GM23338 (cell line): ENCODE measurements around the gene TTBK2.

Experiments used
- CTCF ChIP-seq, 2 experiments: fragments of 200-600 bp in 1 of 2; sonication (generic) in 1 of 2; conservative IDR thresholded peaks; 2 replicates each; pipeline versions ENCODE4 v1.5.1 to v1.6.1; 2016 to 2017; ENCODE audit warnings: antibody characterized with exemption in 2 of 2, low read depth in 2 of 2, mild to moderate bottlenecking in 2 of 2, moderate library complexity in 1 of 2
- EZH2 ChIP-seq: fragments of 200-600 bp; sonication (generic); IDR thresholded peaks from one replicate; pipeline ENCODE4 v1.8.0; 2017; ENCODE audit warnings: antibody characterized with exemption, mild to moderate bottlenecking, low read depth; ENCODE audit not compliant: unreplicated experiment

GRCh38 chr15:42846647-42847046 is 73.9 kb downstream of the TTBK2 start:
- TF ChIP-seq CTCF (conservative IDR thresholded peaks at IDR 0.05; ENCODE audit: low read depth in 2 of 2): no peak
- no peak for TF ChIP-seq EZH2
